Loucy (cell line): ENCODE measurements around the gene HMGCS2.

Experiments
- H2AFZ ChIP-seq: fragments of 200-600 bp; sonication (generic); 2 replicates; pipeline ENCODE4 v1.6.0; 2016; ENCODE audit warnings: antibody characterized with exemption, mild to moderate bottlenecking, low read length, moderate library complexity
- H3F3A ChIP-seq: fragments of 200-600 bp; 2 replicates; pipeline ENCODE4 v1.6.0; 2016; ENCODE audit warnings: antibody characterized with exemption, low read depth, mild to moderate bottlenecking
- H3K27me3 ChIP-seq: fragments of 200-600 bp; sonication (generic); 2 replicates; pipeline ENCODE4 v1.6.1; 2014; ENCODE audit warnings: low read length, mild to moderate bottlenecking; ENCODE audit not compliant: insufficient read depth, poor library complexity, severe bottlenecking
- H3K36me3 ChIP-seq: fragments of 200-600 bp; sonication (generic); 2 replicates; pipeline ENCODE4 v1.6.1; 2016; ENCODE audit warnings: low read length; ENCODE audit not compliant: insufficient read depth
- H3K4me1 ChIP-seq: fragments of 200-600 bp; sonication (generic); 2 replicates; pipeline ENCODE4 v1.5.1; 2014; ENCODE audit warnings: low read length, mild to moderate bottlenecking; ENCODE audit not compliant: insufficient read depth, poor library complexity, severe bottlenecking
- H3K4me2 ChIP-seq: fragments of 200-600 bp; sonication (generic); 2 replicates; pipeline ENCODE4 v1.6.0; 2014; ENCODE audit warnings: antibody characterized with exemption, low read length, low read depth, mild to moderate bottlenecking; ENCODE audit not compliant: poor library complexity, severe bottlenecking
- H3K4me3 ChIP-seq: fragments of 200-600 bp; sonication (generic); 2 replicates; pipeline ENCODE4 v1.5.1; 2014; ENCODE audit warnings: low read length, mild to moderate bottlenecking, mixed read lengths; ENCODE audit not compliant: poor library complexity, severe bottlenecking
- H3K79me2 ChIP-seq: fragments of 200-600 bp; sonication (generic); 2 replicates; pipeline ENCODE4 v1.6.1; 2014; ENCODE audit warnings: low read length; ENCODE audit not compliant: insufficient read depth
- H3K9ac ChIP-seq: fragments of 200-600 bp; sonication (generic); 2 replicates; pipeline ENCODE4 v1.6.0; 2014; ENCODE audit warnings: mild to moderate bottlenecking, low read depth, low read length, moderate library complexity; ENCODE audit not compliant: poor library complexity, severe bottlenecking
- H3K9me2 ChIP-seq: fragments of 200-600 bp; sonication (generic); replicated peaks from 2 replicates; pipeline ENCODE4 v1.6.1; 2016; ENCODE audit warnings: low read depth, low read length, mixed read lengths
- H3K9me3 ChIP-seq: fragments of 200-600 bp; sonication (generic); 2 replicates; pipeline ENCODE4 v1.6.1; 2014; ENCODE audit warnings: mild to moderate bottlenecking, antibody characterized with exemption, low read length, low read depth; ENCODE audit not compliant: insufficient read depth
- H4K20me1 ChIP-seq: fragments of 200-600 bp; sonication (generic); 2 replicates; pipeline ENCODE4 v1.6.0; 2014; ENCODE audit warnings: antibody characterized with exemption, low read length, mild to moderate bottlenecking; ENCODE audit not compliant: insufficient read depth, poor library complexity, severe bottlenecking
- CTCF ChIP-seq: fragments of 200-600 bp; sonication (generic); conservative IDR thresholded peaks from 2 replicates; pipeline ENCODE4 v1.5.1; 2014; ENCODE audit warnings: mild to moderate bottlenecking, antibody characterized with exemption, low read length
- EZH2phosphoT487 ChIP-seq: fragments of 200-600 bp; IDR thresholded peaks from 2 replicates; pipeline ENCODE4 v1.6.1; 2018; ENCODE audit warnings: antibody characterized with exemption, mild to moderate bottlenecking, moderate library complexity, borderline replicate concordance

HMGCS2 gene

DNA sequence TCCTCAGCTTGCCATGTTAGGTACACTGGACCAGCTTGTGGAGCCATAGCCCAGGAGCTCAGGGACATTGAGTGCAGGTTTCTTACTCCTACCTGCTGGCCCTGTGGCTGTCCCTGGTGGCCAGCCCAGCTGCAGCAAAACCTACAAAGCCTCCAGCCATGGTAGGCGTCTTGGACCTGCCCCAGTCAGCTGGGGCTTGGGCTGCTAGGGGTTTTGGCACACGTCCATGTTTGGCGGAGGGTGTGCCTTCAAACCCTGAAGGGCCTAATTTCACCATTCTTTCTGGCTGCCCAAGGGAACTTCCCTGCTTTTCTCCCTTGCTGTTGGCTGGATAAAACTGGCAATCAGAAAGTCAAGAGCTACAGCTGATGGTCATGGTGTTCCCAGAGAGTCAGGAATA, 25.4 kb downstream of the HMGCS2 start:
- no peak overlapping the region for H3K4me3 ChIP-seq
- H4K20me1 ChIP-seq, result no peaks in the 10 kb centered on the region
- H3K4me1 ChIP-seq, result no peaks in the 10 kb centered on the region
- no peak for TF ChIP-seq CTCF
- TF ChIP-seq EZH2phosphoT487, result no peak
- H3F3A ChIP-seq, result no peaks in the 10 kb centered on the region
- no peaks in the 10 kb centered on the region for H3K9me3 ChIP-seq
- H3K4me2 ChIP-seq, result no peak overlapping the region
- no peak overlapping the region for H3K9ac ChIP-seq
- H3K9me2 ChIP-seq, result no peaks in the 10 kb centered on the region
- no peaks in the 10 kb centered on the region for H3K79me2 ChIP-seq
- H2AFZ ChIP-seq, result no peak overlapping the region
- no peaks in the 10 kb centered on the region for H3K27me3 ChIP-seq
- H3K36me3 ChIP-seq, result peaks cover 66% of the 10 kb centered on the region; the same call in 1 of the 2 replicates

- H3K9ac ChIP-seq, result no peak overlapping the region
- H3K9me2 ChIP-seq, result no peaks in the 10 kb centered on the region
- TF ChIP-seq CTCF, result no peak
- TF ChIP-seq EZH2phosphoT487, result no peak
- no peak overlapping the region for H3K4me2 ChIP-seq
- H3K79me2 ChIP-seq, result no peaks in the 10 kb centered on the region
- H3K27me3 ChIP-seq, result no peaks in the 10 kb centered on the region
- H4K20me1 ChIP-seq, result no peaks in the 10 kb centered on the region
- H3K36me3 ChIP-seq, result peaks cover 72% of the 10 kb centered on the region; the same call in 1 of the 2 replicates
- no peaks in the 10 kb centered on the region for H3K9me3 ChIP-seq
- no peak overlapping the region for H2AFZ ChIP-seq
- no peaks in the 10 kb centered on the region for H3K4me1 ChIP-seq
- no peak overlapping the region for H3K4me3 ChIP-seq
- H3F3A ChIP-seq, result no peaks in the 10 kb centered on the region
Measured at GRCh38 chr1:119742677-119743076, 26.0 kb downstream of the HMGCS2 start.

- no peaks in the 10 kb centered on the region for H3K9me3 ChIP-seq
- no peaks in the 10 kb centered on the region for H3K9me2 ChIP-seq
- H3K9ac ChIP-seq, result no peak overlapping the region
- no peaks in the 10 kb centered on the region for H4K20me1 ChIP-seq
- H3F3A ChIP-seq, result no peaks in the 10 kb centered on the region
- H3K4me1 ChIP-seq, result no peaks in the 10 kb centered on the region
- peaks cover 77% of the 10 kb centered on the region; the same call in 1 of the 2 replicates for H3K36me3 ChIP-seq
- H3K27me3 ChIP-seq, result no peaks in the 10 kb centered on the region
- no peak overlapping the region for H2AFZ ChIP-seq
- no peak overlapping the region for H3K4me3 ChIP-seq
- no peaks in the 10 kb centered on the region for H3K79me2 ChIP-seq
- no peak overlapping the region for H3K4me2 ChIP-seq
- TF ChIP-seq CTCF (no peak), EZH2phosphoT487 (no peak)
Measured at GRCh38 chr1:119742202-119742601, 26.5 kb downstream of the HMGCS2 start.
